WI38 (cell line): ENCODE results near the gene PSME3.
"Not testable (repeated sequence)": the region's sequence is repeated elsewhere in the genome, so short reads cannot be mapped to it uniquely, and the experiment has no call there.

Source experiments
- H3K4me3 ChIP-seq: 2 replicates; pipeline ENCODE4 v1.5.1; 2011; ENCODE audit warnings: low read depth, mild to moderate bottlenecking, control low read depth, low read length
- CTCF ChIP-seq: IDR thresholded peaks from 2 replicates; pipeline ENCODE4 v1.5.1; 2012; ENCODE audit warnings: low read depth, mild to moderate bottlenecking, control low read depth, low read length

PSME3 gene

GRCh38 chr17:42866216-42866615 is 33.0 kb downstream of the PSME3 start:
- H3K4me3 ChIP-seq, result no peak overlapping the region
- no peak for TF ChIP-seq CTCF

GRCh38 chr17:42866631-42867575 is 33.7 kb downstream of the PSME3 start:
- H3K4me3 ChIP-seq, result no peak overlapping the region
- TF ChIP-seq CTCF, result no peak

- H3K4me3 ChIP-seq, result not testable (repeated sequence)
Observed at GRCh38 chr17:42867694-42868261, 34.6 kb downstream of the PSME3 start.

GRCh38 chr17:42868338-42868737 is 35.1 kb downstream of the PSME3 start:
- no peak overlapping the region for H3K4me3 ChIP-seq
- no peak for TF ChIP-seq CTCF

GRCh38 chr17:42871647-42872046 is 38.5 kb downstream of the PSME3 start:
- H3K4me3 ChIP-seq, result no peak overlapping the region
- TF ChIP-seq CTCF, result no peak

GRCh38 chr17:42872251-42872965 is 39.2 kb downstream of the PSME3 start:
- no peak overlapping the region for H3K4me3 ChIP-seq

GRCh38 chr17:42873315-42873714 is 40.1 kb downstream of the PSME3 start:
- H3K4me3 ChIP-seq, result no peak overlapping the region
- TF ChIP-seq CTCF, result no peak

More at GRCh38 chr17:42872251-42872965, 39.2 kb downstream of the PSME3 start:
- no peak for TF ChIP-seq CTCF

- H3K4me3 ChIP-seq, result not testable (repeated sequence)
Observed at GRCh38 chr17:42873932-42874695, 40.9 kb downstream of the PSME3 start.
